Measurements from ENCODE around the gene TMEM164. TPM values are rescaled to one million over a fixed set of nuclear protein-coding genes. Genes with fewer than 3 reads are reported as not detected.

The TMEM164 gene
- total and polyA plus RNA-seq, 10 of the 15 experiments (the other 5 are each of a cell fraction or from before 2014, with no cell fraction given): 0.61 to 18.3 (median 7.0) TPM

DNA sequence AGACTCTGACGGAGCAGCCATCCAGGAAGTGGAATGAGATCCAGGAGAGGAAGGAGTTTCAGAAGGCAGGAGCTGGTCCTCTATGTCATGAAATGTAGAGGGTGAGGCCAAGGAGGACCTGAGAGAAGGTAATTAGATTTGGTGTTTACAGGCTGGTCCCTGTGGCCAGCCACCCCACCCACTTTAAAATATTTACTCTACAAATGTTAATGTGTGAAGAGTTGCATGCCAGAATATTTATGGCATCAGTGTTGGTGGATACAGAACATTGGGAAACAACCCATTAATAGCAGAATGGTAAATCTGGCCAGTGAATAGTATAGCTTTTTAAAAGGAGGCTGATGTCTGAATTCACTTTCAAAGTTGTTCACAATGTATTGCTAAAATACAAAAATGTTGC is 17.6 kb downstream of the TMEM164 start (continued):
- TF ChIP-seq, protein P1, sequence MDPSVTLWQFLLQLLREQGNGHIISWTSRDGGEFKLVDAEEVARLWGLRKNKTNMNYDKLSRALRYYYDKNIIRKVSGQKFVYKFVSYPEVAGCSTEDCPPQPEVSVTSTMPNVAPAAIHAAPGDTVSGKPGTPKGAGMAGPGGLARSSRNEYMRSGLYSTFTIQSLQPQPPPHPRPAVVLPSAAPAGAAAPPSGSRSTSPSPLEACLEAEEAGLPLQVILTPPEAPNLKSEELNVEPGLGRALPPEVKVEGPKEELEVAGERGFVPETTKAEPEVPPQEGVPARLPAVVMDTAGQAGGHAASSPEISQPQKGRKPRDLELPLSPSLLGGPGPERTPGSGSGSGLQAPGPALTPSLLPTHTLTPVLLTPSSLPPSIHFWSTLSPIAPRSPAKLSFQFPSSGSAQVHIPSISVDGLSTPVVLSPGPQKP (IDR thresholded peaks at IDR 0.05; ENCODE audit: low read depth, low read length): no peak
- TF ChIP-seq MEF2B (IDR thresholded peaks at IDR 0.05; ENCODE audit: partially characterized antibody, poor library complexity, severe bottlenecking): no peak
- no peak for TF ChIP-seq SRF (IDR thresholded peaks at IDR 0.05; ENCODE audit: low read depth in 2 of 2, low read length in 2 of 2)

DNA sequence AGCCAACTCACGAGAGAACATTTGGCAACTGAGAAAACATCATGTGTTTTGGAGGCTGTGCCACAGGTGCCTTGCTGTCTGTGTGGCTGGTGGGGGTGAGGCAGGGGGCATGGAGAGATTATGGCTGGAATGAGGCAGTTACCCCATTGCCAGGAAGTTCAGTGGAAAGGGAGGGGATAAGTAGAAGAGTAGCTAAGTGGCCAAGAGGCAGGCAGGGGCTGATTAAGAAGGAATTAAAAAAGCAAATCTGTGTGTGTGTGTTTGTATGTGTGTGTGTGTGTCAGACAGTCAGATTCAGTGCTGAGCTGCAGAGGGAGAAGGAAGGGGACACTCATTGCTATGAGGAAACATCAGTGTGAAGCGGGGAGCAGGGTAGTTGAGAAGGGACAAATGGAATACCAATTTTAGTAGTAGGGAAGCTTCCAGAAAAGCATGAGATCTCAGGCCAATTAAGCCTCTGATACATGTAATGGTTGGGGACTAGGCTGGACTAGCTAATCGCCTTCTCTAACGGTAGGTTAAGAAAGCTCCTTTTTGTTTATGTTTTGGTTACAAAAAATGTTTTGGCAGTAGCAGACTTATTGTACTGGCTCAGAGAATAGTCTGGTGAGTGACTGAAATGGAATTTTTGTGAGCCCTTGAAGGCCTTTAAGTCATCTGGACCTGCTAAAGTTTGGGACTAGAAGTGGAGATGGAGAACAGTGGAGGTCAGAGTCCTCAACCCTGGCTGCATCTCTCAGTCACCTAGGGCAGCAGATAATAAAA is 18.5 kb downstream of the TMEM164 start:
- H3K36me3 ChIP-seq (ENCODE audit: control insufficient read depth in 2 of 2, insufficient read depth in 2 of 2, low read length in 1 of 2): no peaks in the 10 kb centered on the region; a peak in 1 of 4 replicates
- H4K20me1 ChIP-seq (ENCODE audit: control insufficient read depth, insufficient read depth): no peaks in the 10 kb centered on the region
- ChIA-PET SMC1A (ENCODE audit: uncharacterized antibody, unreplicated experiment) (interaction anchor here (0.9 to 1.4 kb wide), 3 partner anchors 12 to 22 kb away, joined by 3 to 4 read pairs (median 4); no protein-coding TSS in a partner anchor), POLR2A (no interaction called here), CTCF (interaction anchor here (0.8 to 1.3 kb wide), 4 partner anchors 8 to 125 kb away, joined by 3 to 4 read pairs (median 3); no protein-coding TSS in a partner anchor), RAD21 (ENCODE audit: unreplicated experiment) (interaction anchor here (1.7 kb wide), 2 partner anchors 19 to 20 kb away, joined by 3 to 4 read pairs; partner anchors contain the start of gene TMEM164)
- no peak for FAIRE-seq
- DNase-seq (ENCODE audit: low read depth, low spot score): no peak
- H2AFZ ChIP-seq (ENCODE audit: control insufficient read depth, low read depth, low read length): no peak overlapping the region
- peaks cover 4% of the 10 kb centered on the region; the same call in 1 of the 2 replicates for H3K4me1 ChIP-seq (ENCODE audit: control insufficient read depth, insufficient read depth, low read length)
- ATAC-seq: no peak
- 74% methylated on average over 4 of the region's 4 CpGs for WGBS (ENCODE audit: insufficient coverage, insufficient replicate concordance, low lambda C conversion rate, missing lambda C conversion rate)
- H3K79me2 ChIP-seq (ENCODE audit: control insufficient read depth, insufficient read depth, low read length): no peaks in the 10 kb centered on the region
- no peak overlapping the region for H3K27ac ChIP-seq (ENCODE audit: control insufficient read depth, insufficient read depth)
- BruUV-seq (replicated peaks): no TSS peak
- no peak overlapping the region for H3K4me2 ChIP-seq (ENCODE audit: control insufficient read depth, insufficient read depth)
- intact Hi-C loops (cut with micrococcal nuclease; ENCODE audit: unreplicated experiment): no loop called here
- no peaks in the 10 kb centered on the region for H3K9me3 ChIP-seq (replicated peaks; ENCODE audit: control insufficient read depth, insufficient read depth, low read length)
- H3K9ac ChIP-seq (ENCODE audit: control insufficient read depth, insufficient read depth, low read length): no peak overlapping the region
- H3K27me3 ChIP-seq (replicated peaks in 1 of 2; ENCODE audit: control insufficient read depth in 2 of 2, insufficient read depth in 2 of 2, low read length in 1 of 2): no peaks in the 10 kb centered on the region
- no peak overlapping the region for H3K4me3 ChIP-seq
- in situ Hi-C loops (cut with MboI): no loop called here
- TF ChIP-seq JUNB (IDR thresholded peaks at IDR 0.05): no peak
- TF ChIP-seq, protein P2, sequence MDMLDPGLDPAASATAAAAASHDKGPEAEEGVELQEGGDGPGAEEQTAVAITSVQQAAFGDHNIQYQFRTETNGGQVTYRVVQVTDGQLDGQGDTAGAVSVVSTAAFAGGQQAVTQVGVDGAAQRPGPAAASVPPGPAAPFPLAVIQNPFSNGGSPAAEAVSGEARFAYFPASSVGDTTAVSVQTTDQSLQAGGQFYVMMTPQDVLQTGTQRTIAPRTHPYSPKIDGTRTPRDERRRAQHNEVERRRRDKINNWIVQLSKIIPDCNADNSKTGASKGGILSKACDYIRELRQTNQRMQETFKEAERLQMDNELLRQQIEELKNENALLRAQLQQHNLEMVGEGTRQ (IDR thresholded peaks at IDR 0.05; ENCODE audit: borderline replicate concordance, low read depth, low read length): no peak
- TF ChIP-seq, protein P3, sequence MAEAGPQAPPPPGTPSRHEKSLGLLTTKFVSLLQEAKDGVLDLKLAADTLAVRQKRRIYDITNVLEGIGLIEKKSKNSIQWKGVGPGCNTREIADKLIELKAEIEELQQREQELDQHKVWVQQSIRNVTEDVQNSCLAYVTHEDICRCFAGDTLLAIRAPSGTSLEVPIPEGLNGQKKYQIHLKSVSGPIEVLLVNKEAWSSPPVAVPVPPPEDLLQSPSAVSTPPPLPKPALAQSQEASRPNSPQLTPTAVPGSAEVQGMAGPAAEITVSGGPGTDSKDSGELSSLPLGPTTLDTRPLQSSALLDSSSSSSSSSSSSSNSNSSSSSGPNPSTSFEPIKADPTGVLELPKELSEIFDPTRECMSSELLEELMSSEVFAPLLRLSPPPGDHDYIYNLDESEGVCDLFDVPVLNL (IDR thresholded peaks at IDR 0.05; ENCODE audit: low read depth, low read length): no peak
- TF ChIP-seq ESRRA (IDR thresholded peaks at IDR 0.05; ENCODE audit: low read length): no peak
- no peak for TF ChIP-seq IRF4 (IDR thresholded peaks at IDR 0.05; ENCODE audit: low read depth, low read length)
- no peak for TF ChIP-seq HDAC2 (IDR thresholded peaks at IDR 0.05)
- no peak for TF ChIP-seq ASH2L (IDR thresholded peaks at IDR 0.05; ENCODE audit: borderline replicate concordance, low read depth)
- no peak for TF ChIP-seq BACH1 (IDR thresholded peaks at IDR 0.05; ENCODE audit: borderline replicate concordance)
- TF ChIP-seq, protein P4, sequence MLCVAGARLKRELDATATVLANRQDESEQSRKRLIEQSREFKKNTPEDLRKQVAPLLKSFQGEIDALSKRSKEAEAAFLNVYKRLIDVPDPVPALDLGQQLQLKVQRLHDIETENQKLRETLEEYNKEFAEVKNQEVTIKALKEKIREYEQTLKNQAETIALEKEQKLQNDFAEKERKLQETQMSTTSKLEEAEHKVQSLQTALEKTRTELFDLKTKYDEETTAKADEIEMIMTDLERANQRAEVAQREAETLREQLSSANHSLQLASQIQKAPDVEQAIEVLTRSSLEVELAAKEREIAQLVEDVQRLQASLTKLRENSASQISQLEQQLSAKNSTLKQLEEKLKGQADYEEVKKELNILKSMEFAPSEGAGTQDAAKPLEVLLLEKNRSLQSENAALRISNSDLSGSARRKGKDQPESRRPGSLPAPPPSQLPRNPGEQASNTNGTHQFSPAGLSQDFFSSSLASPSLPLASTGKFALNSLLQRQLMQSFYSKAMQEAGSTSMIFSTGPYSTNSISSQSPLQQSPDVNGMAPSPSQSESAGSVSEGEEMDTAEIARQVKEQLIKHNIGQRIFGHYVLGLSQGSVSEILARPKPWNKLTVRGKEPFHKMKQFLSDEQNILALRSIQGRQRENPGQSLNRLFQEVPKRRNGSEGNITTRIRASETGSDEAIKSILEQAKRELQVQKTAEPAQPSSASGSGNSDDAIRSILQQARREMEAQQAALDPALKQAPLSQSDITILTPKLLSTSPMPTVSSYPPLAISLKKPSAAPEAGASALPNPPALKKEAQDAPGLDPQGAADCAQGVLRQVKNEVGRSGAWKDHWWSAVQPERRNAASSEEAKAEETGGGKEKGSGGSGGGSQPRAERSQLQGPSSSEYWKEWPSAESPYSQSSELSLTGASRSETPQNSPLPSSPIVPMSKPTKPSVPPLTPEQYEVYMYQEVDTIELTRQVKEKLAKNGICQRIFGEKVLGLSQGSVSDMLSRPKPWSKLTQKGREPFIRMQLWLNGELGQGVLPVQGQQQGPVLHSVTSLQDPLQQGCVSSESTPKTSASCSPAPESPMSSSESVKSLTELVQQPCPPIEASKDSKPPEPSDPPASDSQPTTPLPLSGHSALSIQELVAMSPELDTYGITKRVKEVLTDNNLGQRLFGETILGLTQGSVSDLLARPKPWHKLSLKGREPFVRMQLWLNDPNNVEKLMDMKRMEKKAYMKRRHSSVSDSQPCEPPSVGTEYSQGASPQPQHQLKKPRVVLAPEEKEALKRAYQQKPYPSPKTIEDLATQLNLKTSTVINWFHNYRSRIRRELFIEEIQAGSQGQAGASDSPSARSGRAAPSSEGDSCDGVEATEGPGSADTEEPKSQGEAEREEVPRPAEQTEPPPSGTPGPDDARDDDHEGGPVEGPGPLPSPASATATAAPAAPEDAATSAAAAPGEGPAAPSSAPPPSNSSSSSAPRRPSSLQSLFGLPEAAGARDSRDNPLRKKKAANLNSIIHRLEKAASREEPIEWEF (IDR thresholded peaks at IDR 0.05; ENCODE audit: insufficient replicate concordance, low read depth, low read length): no peak
- no peak for TF ChIP-seq CHD2 (IDR thresholded peaks at IDR 0.05; ENCODE audit: borderline replicate concordance, low read depth, low read length)

All from GM12878 (cell line).